GM23338 (cell line): ENCODE data around the gene ECPAS.

Experiments used
- CREB1 ChIP-seq: fragments of 250-450 bp; sonication (Bioruptor Pico); IDR thresholded peaks from 2 replicates; pipeline ENCODE4 v1.5.0; 2020; ENCODE audit warnings: low read depth, mild to moderate bottlenecking, moderate library complexity
- EZH2 ChIP-seq: fragments of 200-600 bp; sonication (generic); IDR thresholded peaks from one replicate; pipeline ENCODE4 v1.8.0; 2017; ENCODE audit warnings: antibody characterized with exemption, mild to moderate bottlenecking, low read depth; ENCODE audit not compliant: unreplicated experiment
- JUNB ChIP-seq: IDR thresholded peaks from one replicate; pipeline ENCODE4 v1.6.1; 2016; ENCODE audit warnings: antibody characterized with exemption; ENCODE audit not compliant: unreplicated experiment
- TF ChIP-seq, protein P1 (sequence below), 2 experiments: fragments of 200-600 bp in 1 of 2; sonication (generic) in 1 of 2; conservative IDR thresholded peaks; 2 replicates each; pipeline versions ENCODE4 v1.5.1 to v1.6.1; 2016 to 2017; ENCODE audit warnings: antibody characterized with exemption in 2 of 2, low read depth in 2 of 2, mild to moderate bottlenecking in 2 of 2, moderate library complexity in 1 of 2
- TF ChIP-seq, protein P2 (sequence below): IDR thresholded peaks from 2 replicates; pipeline ENCODE4 v1.6.1; 2016; ENCODE audit warnings: antibody characterized with exemption
- TF ChIP-seq, protein P3 (sequence below): IDR thresholded peaks from one replicate; pipeline ENCODE4 v1.6.1; 2018; ENCODE audit warnings: antibody characterized with exemption; ENCODE audit not compliant: unreplicated experiment

DNA sequence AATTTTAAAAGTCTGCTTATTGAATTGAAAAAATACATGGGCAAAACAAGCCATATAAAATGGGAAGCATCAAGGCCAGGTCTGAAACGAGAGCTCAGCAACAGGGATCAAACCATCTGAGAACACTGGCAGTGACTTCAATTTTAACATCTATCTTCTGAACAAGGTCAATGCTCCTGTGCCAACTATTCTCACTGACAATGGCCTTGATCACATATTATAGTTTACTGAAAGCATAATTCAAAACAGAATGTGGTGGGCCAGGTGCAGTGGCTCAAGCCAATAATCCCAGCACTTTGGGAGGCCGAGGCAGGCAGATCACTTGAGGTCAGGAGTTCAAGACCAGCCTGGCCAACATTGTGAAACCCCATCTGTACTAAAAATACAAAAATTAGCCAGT is 9.0 kb downstream of the ECPAS start:
- TF ChIP-seq, protein P1, sequence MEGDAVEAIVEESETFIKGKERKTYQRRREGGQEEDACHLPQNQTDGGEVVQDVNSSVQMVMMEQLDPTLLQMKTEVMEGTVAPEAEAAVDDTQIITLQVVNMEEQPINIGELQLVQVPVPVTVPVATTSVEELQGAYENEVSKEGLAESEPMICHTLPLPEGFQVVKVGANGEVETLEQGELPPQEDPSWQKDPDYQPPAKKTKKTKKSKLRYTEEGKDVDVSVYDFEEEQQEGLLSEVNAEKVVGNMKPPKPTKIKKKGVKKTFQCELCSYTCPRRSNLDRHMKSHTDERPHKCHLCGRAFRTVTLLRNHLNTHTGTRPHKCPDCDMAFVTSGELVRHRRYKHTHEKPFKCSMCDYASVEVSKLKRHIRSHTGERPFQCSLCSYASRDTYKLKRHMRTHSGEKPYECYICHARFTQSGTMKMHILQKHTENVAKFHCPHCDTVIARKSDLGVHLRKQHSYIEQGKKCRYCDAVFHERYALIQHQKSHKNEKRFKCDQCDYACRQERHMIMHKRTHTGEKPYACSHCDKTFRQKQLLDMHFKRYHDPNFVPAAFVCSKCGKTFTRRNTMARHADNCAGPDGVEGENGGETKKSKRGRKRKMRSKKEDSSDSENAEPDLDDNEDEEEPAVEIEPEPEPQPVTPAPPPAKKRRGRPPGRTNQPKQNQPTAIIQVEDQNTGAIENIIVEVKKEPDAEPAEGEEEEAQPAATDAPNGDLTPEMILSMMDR (conservative IDR thresholded peaks at IDR 0.05; ENCODE audit: low read depth in 2 of 2), result no peak
- TF ChIP-seq JUNB (no peak), CREB1 (CRISPR knock-in tag) (no peak), EZH2 (no peak)
- TF ChIP-seq, protein P2, sequence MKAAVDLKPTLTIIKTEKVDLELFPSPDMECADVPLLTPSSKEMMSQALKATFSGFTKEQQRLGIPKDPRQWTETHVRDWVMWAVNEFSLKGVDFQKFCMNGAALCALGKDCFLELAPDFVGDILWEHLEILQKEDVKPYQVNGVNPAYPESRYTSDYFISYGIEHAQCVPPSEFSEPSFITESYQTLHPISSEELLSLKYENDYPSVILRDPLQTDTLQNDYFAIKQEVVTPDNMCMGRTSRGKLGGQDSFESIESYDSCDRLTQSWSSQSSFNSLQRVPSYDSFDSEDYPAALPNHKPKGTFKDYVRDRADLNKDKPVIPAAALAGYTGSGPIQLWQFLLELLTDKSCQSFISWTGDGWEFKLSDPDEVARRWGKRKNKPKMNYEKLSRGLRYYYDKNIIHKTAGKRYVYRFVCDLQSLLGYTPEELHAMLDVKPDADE, result no peak
- TF ChIP-seq, protein P3, sequence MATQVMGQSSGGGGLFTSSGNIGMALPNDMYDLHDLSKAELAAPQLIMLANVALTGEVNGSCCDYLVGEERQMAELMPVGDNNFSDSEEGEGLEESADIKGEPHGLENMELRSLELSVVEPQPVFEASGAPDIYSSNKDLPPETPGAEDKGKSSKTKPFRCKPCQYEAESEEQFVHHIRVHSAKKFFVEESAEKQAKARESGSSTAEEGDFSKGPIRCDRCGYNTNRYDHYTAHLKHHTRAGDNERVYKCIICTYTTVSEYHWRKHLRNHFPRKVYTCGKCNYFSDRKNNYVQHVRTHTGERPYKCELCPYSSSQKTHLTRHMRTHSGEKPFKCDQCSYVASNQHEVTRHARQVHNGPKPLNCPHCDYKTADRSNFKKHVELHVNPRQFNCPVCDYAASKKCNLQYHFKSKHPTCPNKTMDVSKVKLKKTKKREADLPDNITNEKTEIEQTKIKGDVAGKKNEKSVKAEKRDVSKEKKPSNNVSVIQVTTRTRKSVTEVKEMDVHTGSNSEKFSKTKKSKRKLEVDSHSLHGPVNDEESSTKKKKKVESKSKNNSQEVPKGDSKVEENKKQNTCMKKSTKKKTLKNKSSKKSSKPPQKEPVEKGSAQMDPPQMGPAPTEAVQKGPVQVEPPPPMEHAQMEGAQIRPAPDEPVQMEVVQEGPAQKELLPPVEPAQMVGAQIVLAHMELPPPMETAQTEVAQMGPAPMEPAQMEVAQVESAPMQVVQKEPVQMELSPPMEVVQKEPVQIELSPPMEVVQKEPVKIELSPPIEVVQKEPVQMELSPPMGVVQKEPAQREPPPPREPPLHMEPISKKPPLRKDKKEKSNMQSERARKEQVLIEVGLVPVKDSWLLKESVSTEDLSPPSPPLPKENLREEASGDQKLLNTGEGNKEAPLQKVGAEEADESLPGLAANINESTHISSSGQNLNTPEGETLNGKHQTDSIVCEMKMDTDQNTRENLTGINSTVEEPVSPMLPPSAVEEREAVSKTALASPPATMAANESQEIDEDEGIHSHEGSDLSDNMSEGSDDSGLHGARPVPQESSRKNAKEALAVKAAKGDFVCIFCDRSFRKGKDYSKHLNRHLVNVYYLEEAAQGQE, result no peak
